Heart right ventricle (tissue), 16 donors: ENCODE data around the gene DRD1. TPM values are rescaled to one million over a fixed set of nuclear protein-coding genes. Genes with fewer than 3 reads are reported as not detected.

Source experiments
- ATAC-seq, 8 donors: fragments of 200-7000 bp; cut with Tn5 transposase; one replicate each; pipeline ENCODE4 v1.9.1; 2020; ENCODE audit warnings: mild to moderate bottlenecking in 8 of 8, moderate library complexity in 8 of 8, moderate number of reproducible peaks in 1 of 8
- DNase-seq, 2 donors: peaks; one replicate each; pipeline ENCODE4 v3.0.0-alpha.2; 2020
- H3K27ac ChIP-seq, 10 donors: fragments of 200-600 bp; sonication (generic) in 2 of 10; one replicate each; pipeline versions ENCODE4 v1.5.0 to v1.8.0; 2020 to 2022; ENCODE audit warnings: mild to moderate bottlenecking in 3 of 10
- H3K27me3 ChIP-seq, 7 donors: fragments of 200-600 bp; one replicate each; pipeline ENCODE4 v1.8.0; 2021 to 2022; ENCODE audit warnings: mild to moderate bottlenecking in 2 of 7
- H3K36me3 ChIP-seq, 9 donors: fragments of 200-600 bp; sonication (generic) in 1 of 9; one replicate each; pipeline versions ENCODE4 v1.5.0 to v1.8.0; 2020 to 2022; ENCODE audit warnings: mild to moderate bottlenecking in 2 of 9
- H3K4me1 ChIP-seq, 9 donors: fragments of 200-600 bp; sonication (generic) in 1 of 9; one replicate each; pipeline versions ENCODE4 v1.5.0 to v1.8.0; 2020 to 2022; ENCODE audit warnings: mild to moderate bottlenecking in 4 of 9
- H3K4me3 ChIP-seq, 10 donors: fragments of 200-600 bp; sonication (generic) in 2 of 10; one replicate each; pipeline versions ENCODE4 v1.5.0 to v1.8.0; 2020 to 2022; ENCODE audit warnings: mild to moderate bottlenecking in 7 of 10, moderate library complexity in 2 of 10
- H3K9me3 ChIP-seq, 11 donors: fragments of 200-600 bp in 10 of 11; sonication (generic) in 2 of 11; one replicate each; pipeline versions ENCODE4 v1.5.0 to v1.8.0; 2013 to 2022; ENCODE audit warnings: mild to moderate bottlenecking in 2 of 11, control low read depth in 1 of 11, moderate library complexity in 1 of 11
- WGBS, 2 donors: extraction: QIAGEN DNeasy Blood & Tissue Kit; methylation state at CpG; one replicate each; pipeline ENCODE4 v1.1.7; 2013; ENCODE audit warnings: inconsistent platforms in 1 of 2; 5-methylcytosine and 5-hydroxymethylcytosine counted together
- intact Hi-C, 10 donors: fragments of 100-400 bp; cut with DNase I; formaldehyde crosslinking; loops; one replicate each; pipeline versions ENCODE4 v1.11.1 to v1.14.2; 2022
- polyA plus RNA-seq, 2 donors: library from polyadenylated mRNA; stranded (reverse); fragments of 200-250 nt; gene quantifications; one replicate each; pipeline ENCODE4 v1.2.3, GENCODE V29; 2013
- total RNA-seq, 10 donors: library from RNA; stranded (reverse); fragmentation: NEBNext Ultra II Directional in 3 of 10; extraction: Animal tissue kit (Norgen Biotek cat#: 25700) in 3 of 10; gene quantifications; one replicate each; pipeline versions ENCODE4 v1.2.1 to v1.2.4, GENCODE V29; 2021 to 2023
- TF ChIP-seq, protein P1 (sequence below), 9 donors: fragments of 200-600 bp; sonication (generic) in 2 of 9; IDR thresholded peaks; one replicate each; pipeline versions ENCODE4 v1.5.0 to v1.8.0; 2021 to 2022; ENCODE audit warnings: antibody characterized with exemption in 9 of 9, mild to moderate bottlenecking in 5 of 9, moderate library complexity in 1 of 9
- donor health status: Arrhythmogenic right ventricular cardiomyopathy.
- donor health status: ischemic (EF 13 %, LVEDD 7.1; RV severe dilation, severe dysfunction).
- donor health status: healthy with polysubstance abuse.
- donor health status: DM: no; HTN: yes; CAD: no.
- donor health status: DM: no; HTN: no; CAD: no.
- donor health status: ischemic (EF 25% LVEDD 6.9; RV normal size, moderate dysfunction).
- donor health status: ischemic (EF 25% LVEDD 5.7; RV mildly dilated, moderate dysfunction).
- donor health status: healthy.
- donor health status: DM: yes; HTN: yes; CAD: no.
- donor health status: Ischemic cardiomyopathy.
- donor health status: ischemic (EF 35%, LVEDD 5.7; RV mildly dilated, moderate dysfunction).
- donor health status: nonischemic (EF 11% LVEDD 7.7; RV severe dilation, severe dysfunction).
- donor health status: DM: yes; HTN: yes; CAD: no.
- donor health status: PGD.
- donor health status: ischemic (EF 29% LVEDD 5.4; RV normal size, mild dysfunction).
- donor health status: nonischemic (EF 23%, LVEDD 6.1; RV moderate dilation, normal function).

Gene DRD1
- total and polyA plus RNA-seq, 12 donors, result 0.06 to 0.12 (median 0.09) TPM; not detected in 9

DNA sequence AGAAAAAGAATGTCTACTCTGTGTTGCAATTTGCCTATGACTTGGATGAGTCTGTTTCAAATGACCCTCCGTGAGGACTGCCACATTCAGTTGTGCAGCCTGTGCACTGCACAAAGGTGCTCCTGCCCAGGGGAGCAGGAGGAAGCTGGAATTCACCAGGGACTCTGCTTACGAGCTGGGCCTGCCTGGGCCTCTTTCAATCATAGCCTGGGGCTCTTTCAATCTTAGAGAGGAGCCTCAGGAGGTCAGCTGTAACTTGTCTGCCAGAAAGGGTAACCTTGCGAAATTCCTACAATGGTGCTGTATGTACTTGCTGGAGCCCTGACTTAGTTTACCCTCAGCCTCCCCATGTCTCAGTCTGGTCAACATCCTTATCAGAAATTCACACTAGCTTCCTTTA lies 25.9 kb upstream of the DRD1 start:
- 59 to 81% methylated on average over 3 of the region's 3 CpGs for WGBS, 2 donors

GRCh38 chr5:175468892-175469291 lies 24.9 kb upstream of the DRD1 start:
- 95 to 98% methylated on average over 1 of the region's 1 CpG for WGBS, 2 donors
- intact Hi-C loops, result no loop called here

More for the DNA sequence above, 25.9 kb upstream of the DRD1 start:
- no peak overlapping the region for H3K27ac ChIP-seq
- H3K9me3 ChIP-seq, result no peaks in the 10 kb centered on the region
- peaks cover 0 to 28% (median 11%) of the 10 kb centered on the region in 7 donors for H3K27me3 ChIP-seq
- intact Hi-C loops, result no loop called here
- TF ChIP-seq, protein P1, sequence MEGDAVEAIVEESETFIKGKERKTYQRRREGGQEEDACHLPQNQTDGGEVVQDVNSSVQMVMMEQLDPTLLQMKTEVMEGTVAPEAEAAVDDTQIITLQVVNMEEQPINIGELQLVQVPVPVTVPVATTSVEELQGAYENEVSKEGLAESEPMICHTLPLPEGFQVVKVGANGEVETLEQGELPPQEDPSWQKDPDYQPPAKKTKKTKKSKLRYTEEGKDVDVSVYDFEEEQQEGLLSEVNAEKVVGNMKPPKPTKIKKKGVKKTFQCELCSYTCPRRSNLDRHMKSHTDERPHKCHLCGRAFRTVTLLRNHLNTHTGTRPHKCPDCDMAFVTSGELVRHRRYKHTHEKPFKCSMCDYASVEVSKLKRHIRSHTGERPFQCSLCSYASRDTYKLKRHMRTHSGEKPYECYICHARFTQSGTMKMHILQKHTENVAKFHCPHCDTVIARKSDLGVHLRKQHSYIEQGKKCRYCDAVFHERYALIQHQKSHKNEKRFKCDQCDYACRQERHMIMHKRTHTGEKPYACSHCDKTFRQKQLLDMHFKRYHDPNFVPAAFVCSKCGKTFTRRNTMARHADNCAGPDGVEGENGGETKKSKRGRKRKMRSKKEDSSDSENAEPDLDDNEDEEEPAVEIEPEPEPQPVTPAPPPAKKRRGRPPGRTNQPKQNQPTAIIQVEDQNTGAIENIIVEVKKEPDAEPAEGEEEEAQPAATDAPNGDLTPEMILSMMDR (IDR thresholded peaks at IDR 0.05), result no peak
- H3K36me3 ChIP-seq, result no peaks in the 10 kb centered on the region
- DNase-seq (no peak), ATAC-seq (no peak)
- H3K4me3 ChIP-seq, result no peak overlapping the region
- H3K4me1 ChIP-seq, result no peaks in the 10 kb centered on the region

GRCh38 chr5:175467983-175468690 lies 24.2 kb upstream of the DRD1 start:
- no peak overlapping the region for H3K4me3 ChIP-seq
- no peak for ATAC-seq
- WGBS, 2 donors, result 42 to 45% methylated on average over 11 of the region's 11 CpGs

More at GRCh38 chr5:175468892-175469291, 24.9 kb upstream of the DRD1 start:
- peaks cover 0 to 24% (median 11%) of the 10 kb centered on the region in 7 donors for H3K27me3 ChIP-seq
- no peak overlapping the region for H3K4me3 ChIP-seq
- H3K36me3 ChIP-seq, result no peaks in the 10 kb centered on the region
- ATAC-seq, result no peak
- H3K27ac ChIP-seq, result no peak overlapping the region
- no peaks in the 10 kb centered on the region for H3K4me1 ChIP-seq
- TF ChIP-seq, protein P1 (IDR thresholded peaks at IDR 0.05), result no peak
- H3K9me3 ChIP-seq, result no peaks in the 10 kb centered on the region
- DNase-seq, result no peak

DNA sequence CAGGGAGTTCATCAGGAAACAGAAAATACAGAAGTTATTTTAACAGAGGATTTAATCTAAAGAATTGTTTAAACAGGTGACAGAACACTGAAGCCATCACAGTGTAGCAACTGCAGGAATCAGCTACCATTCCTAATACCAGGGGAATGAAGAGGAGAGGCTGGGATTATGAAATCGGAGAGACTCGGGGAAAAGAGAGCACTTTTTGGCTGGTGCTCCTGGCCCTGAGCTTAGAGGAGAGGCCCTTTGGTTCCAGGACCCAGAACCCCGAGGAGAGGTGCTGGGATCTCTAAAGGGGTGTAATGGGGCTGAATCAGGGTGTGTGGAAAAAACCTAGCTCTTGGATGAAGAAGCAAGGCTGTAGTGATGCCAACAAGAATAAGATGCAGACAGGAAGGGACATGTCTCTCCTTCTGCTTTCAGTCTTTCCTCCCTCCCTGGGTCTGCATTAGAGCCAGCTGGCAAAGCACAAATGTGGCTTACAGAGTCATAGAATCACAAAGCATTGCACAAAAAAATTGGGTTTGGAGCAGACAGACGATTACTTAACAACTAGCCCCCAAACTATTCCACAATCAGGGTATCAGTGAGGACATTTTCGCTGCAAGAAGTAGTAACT lies 22.8 kb upstream of the DRD1 start:
- Histone ChIP-seq H3K4me1 (no peaks in the 10 kb centered on the region), H3K4me3 (no peak overlapping the region), H3K27ac (peak overlapping the region in 1 of 10 donors; percentile 45), H3K27me3 (peaks cover 0 to 25% (median 11%) of the 10 kb centered on the region in 7 donors), H3K36me3 (no peaks in the 10 kb centered on the region), H3K9me3 (no peaks in the 10 kb centered on the region)
- DNase-seq (peak in 1 of 2 donors; percentile 27), ATAC-seq (peak; percentile 57 to 86 (median 65))
- intact Hi-C loops, result no loop called here
- 56 to 71% methylated on average over 5 of the region's 5 CpGs for WGBS, 2 donors
- TF ChIP-seq, protein P1 (IDR thresholded peaks at IDR 0.05), result no peak

More at GRCh38 chr5:175467983-175468690, 24.2 kb upstream of the DRD1 start:
- intact Hi-C loops, result no loop called here
- Histone ChIP-seq H3K4me1 (no peaks in the 10 kb centered on the region), H3K9me3 (no peaks in the 10 kb centered on the region), H3K36me3 (no peaks in the 10 kb centered on the region), H3K27me3 (peaks cover 0 to 25% (median 11%) of the 10 kb centered on the region in 7 donors), H3K27ac (no peak overlapping the region)
- TF ChIP-seq, protein P1 (IDR thresholded peaks at IDR 0.05), result no peak
- DNase-seq, result no peak
